IPS DF 19.7 (cell line): ENCODE measurements around the gene TGFBI.

Experiments used
- DNase-seq: peaks from one replicate; pipeline ENCODE4 v3.0.0-alpha.2; 2013; ENCODE audit warnings: low read depth, low spot score

The TGFBI gene

GRCh38 chr5:136063778-136064465 lies 35.1 kb downstream of the TGFBI start:
- DNase-seq: no peak

GRCh38 chr5:136064510-136064909 lies 35.7 kb downstream of the TGFBI start:
- no peak for DNase-seq

- DNase-seq: no peak
Observed at GRCh38 chr5:136065588-136065987, 36.8 kb downstream of the TGFBI start.

GRCh38 chr5:136066661-136067271 lies 38.0 kb downstream of the TGFBI start:
- no peak for DNase-seq

- DNase-seq: no peak
Observed at GRCh38 chr5:136067422-136067821, 38.6 kb downstream of the TGFBI start.

- no peak for DNase-seq
Observed at GRCh38 chr5:136070486-136071285, 41.9 kb downstream of the TGFBI start.

- DNase-seq: no peak
Observed at GRCh38 chr5:136073714-136074529, 45.1 kb downstream of the TGFBI start.

GRCh38 chr5:136075466-136075891 lies 46.7 kb downstream of the TGFBI start:
- no peak for DNase-seq

- DNase-seq: no peak
Observed at GRCh38 chr5:136076067-136076466, 47.3 kb downstream of the TGFBI start.

- DNase-seq: no peak
Observed at GRCh38 chr5:136076881-136077445, 48.2 kb downstream of the TGFBI start.

- no peak for DNase-seq
Observed at GRCh38 chr5:136079195-136079985, 50.6 kb downstream of the TGFBI start.

- DNase-seq: no peak
Observed at GRCh38 chr5:136080113-136080482, 51.3 kb downstream of the TGFBI start.

GRCh38 chr5:136080483-136081216 lies 51.9 kb downstream of the TGFBI start:
- DNase-seq: no peak

GRCh38 chr5:136081217-136081591 lies 52.4 kb downstream of the TGFBI start:
- no peak for DNase-seq

GRCh38 chr5:136082390-136083193 lies 53.8 kb downstream of the TGFBI start:
- no peak for DNase-seq

GRCh38 chr5:136084698-136085097 lies 55.9 kb downstream of the TGFBI start:
- no peak for DNase-seq

GRCh38 chr5:136086783-136087566 lies 58.2 kb downstream of the TGFBI start:
- no peak for DNase-seq
